Gastroesophageal sphincter (tissue), 4 donors: ENCODE measurements around the gene ATG14. TPM values are rescaled to one million over a fixed set of nuclear protein-coding genes. Genes with fewer than 3 reads are reported as not detected.
A peak's percentile ranks its signal among the peaks of the same experiment; 100 is the strongest.

Source experiments
- ATAC-seq: fragments of 150-250 bp; one replicate; pipeline ENCODE4 v1.9.1; 2016; ENCODE audit warnings: mild to moderate bottlenecking, moderate library complexity
- H3K27ac ChIP-seq, 4 donors: fragments of 200-600 bp; sonication (generic) in 3 of 4; 1 replicate in 3 of 4; 2 replicates in 1 of 4; pipeline ENCODE4 v1.5.1; 2016 to 2019
- H3K27me3 ChIP-seq: fragments of 200-600 bp; sonication (generic); one replicate; pipeline ENCODE4 v1.5.1; 2019
- H3K36me3 ChIP-seq, 2 donors: fragments of 200-600 bp; sonication (generic); one replicate each; pipeline ENCODE4 v1.5.1; 2019; ENCODE audit warnings: control low read depth in 1 of 2
- H3K4me1 ChIP-seq, 3 donors: fragments of 200-600 bp; sonication (generic); 1 replicate in 2 of 3; 2 replicates in 1 of 3; pipeline ENCODE4 v1.5.1; 2016 to 2019; ENCODE audit warnings: control low read depth in 2 of 3
- H3K4me3 ChIP-seq, 2 donors: fragments of 200-600 bp; sonication (generic); one replicate each; pipeline ENCODE4 v1.5.1; 2019; ENCODE audit warnings: mild to moderate bottlenecking in 1 of 2, moderate library complexity in 1 of 2
- H3K9me3 ChIP-seq, 3 donors: fragments of 200-600 bp; sonication (generic); one replicate each; pipeline ENCODE4 v1.5.1; 2017 to 2019; ENCODE audit warnings: control low read depth in 2 of 3
- EP300 ChIP-seq: sonication (generic); formaldehyde crosslinking; IDR thresholded peaks from one replicate; pipeline ENCODE4 v1.6.1; 2017; ENCODE audit warnings: antibody characterized with exemption, mild to moderate bottlenecking
- POLR2A ChIP-seq, 2 donors: fragments of 450-650 bp; IDR thresholded peaks; one replicate each; pipeline ENCODE4 v1.6.1; 2017; ENCODE audit warnings: antibody characterized with exemption in 2 of 2, mild to moderate bottlenecking in 2 of 2, moderate library complexity in 1 of 2
- POLR2AphosphoS5 ChIP-seq: sonication (generic); formaldehyde crosslinking; IDR thresholded peaks from one replicate; pipeline ENCODE4 v1.6.1; 2017; ENCODE audit warnings: antibody characterized with exemption
- WGBS, 2 donors: methylation state at CpG; one replicate each; pipeline ENCODE4 v1.1.5; 2018; ENCODE audit warnings: low coverage in 1 of 2; 5-methylcytosine and 5-hydroxymethylcytosine counted together
- total RNA-seq, 4 donors: library from RNA; depleted of rRNA; stranded (reverse); fragments of >200 nt; gene quantifications; one replicate each; pipeline ENCODE4 v1.1.0, GENCODE V29; 2016
- TF ChIP-seq, protein P1 (sequence below), 4 experiments: fragments of 200-600 bp in 2 of 4; fragments of 450-650 bp in 2 of 4; sonication (generic) in 1 of 4; IDR thresholded peaks; one replicate each; pipeline ENCODE4 v1.5.1; 2017 to 2019; ENCODE audit warnings: antibody characterized with exemption in 4 of 4, mild to moderate bottlenecking in 2 of 4, moderate library complexity in 2 of 4

The ATG14 gene
- total RNA-seq, 4 donors from 2014 or later: 16.4 to 29.9 (median 18.1) TPM

DNA sequence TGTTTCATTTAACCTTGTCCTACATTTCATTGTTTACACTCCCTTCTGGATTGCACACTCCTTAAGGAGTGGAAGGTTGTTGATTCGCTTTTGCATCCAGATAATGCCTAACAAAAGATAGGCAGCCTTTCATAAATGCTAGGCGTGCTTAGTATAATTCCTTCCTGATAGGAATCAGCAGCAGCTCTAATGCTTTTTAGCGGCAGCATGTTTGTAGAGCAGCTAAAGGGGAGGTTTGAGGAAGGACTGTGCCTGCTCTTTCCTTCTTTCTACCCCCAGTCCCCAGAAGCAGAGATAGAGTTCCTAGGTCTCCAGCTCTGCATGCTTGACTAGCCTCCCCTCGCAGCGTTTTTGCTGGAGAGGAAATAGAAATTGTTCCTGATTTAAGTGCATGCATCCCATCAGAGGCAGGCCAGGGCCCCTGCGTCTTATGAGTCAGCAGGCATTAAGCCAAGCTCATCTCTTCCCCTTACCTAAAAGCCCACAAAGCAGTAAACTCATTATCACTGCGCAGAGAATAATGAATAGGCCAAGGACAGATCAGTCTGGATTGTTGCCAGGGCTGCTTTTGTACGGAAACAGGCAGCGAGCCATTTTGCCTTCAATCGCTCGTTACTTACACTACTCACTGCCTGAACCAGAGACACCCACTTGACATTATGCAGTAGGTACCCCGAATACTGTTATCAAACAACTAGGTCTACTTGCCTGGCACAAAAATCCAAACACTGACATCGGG, 42.8 kb upstream of the ATG14 start:
- TF ChIP-seq POLR2AphosphoS5 (no peak), POLR2A (IDR thresholded peaks at IDR 0.05) (no peak), EP300 (no peak)
- TF ChIP-seq, protein P1, sequence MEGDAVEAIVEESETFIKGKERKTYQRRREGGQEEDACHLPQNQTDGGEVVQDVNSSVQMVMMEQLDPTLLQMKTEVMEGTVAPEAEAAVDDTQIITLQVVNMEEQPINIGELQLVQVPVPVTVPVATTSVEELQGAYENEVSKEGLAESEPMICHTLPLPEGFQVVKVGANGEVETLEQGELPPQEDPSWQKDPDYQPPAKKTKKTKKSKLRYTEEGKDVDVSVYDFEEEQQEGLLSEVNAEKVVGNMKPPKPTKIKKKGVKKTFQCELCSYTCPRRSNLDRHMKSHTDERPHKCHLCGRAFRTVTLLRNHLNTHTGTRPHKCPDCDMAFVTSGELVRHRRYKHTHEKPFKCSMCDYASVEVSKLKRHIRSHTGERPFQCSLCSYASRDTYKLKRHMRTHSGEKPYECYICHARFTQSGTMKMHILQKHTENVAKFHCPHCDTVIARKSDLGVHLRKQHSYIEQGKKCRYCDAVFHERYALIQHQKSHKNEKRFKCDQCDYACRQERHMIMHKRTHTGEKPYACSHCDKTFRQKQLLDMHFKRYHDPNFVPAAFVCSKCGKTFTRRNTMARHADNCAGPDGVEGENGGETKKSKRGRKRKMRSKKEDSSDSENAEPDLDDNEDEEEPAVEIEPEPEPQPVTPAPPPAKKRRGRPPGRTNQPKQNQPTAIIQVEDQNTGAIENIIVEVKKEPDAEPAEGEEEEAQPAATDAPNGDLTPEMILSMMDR (IDR thresholded peaks at IDR 0.05): no peak
- 13 to 24% methylated on average over 11 to 12 of the region's 13 CpGs for WGBS, 2 donors
- H3K27me3 ChIP-seq: no peaks in the 10 kb centered on the region
- H3K36me3 ChIP-seq: no peaks in the 10 kb centered on the region
- H3K9me3 ChIP-seq: no peaks in the 10 kb centered on the region
- ATAC-seq: peak; percentile 16
- H3K4me1 ChIP-seq: peaks cover 0 to 20% (median 10%) of the 10 kb centered on the region in 3 donors
- no peak overlapping the region for H3K4me3 ChIP-seq
- H3K27ac ChIP-seq: peak overlapping the region in 1 of 4 donors; percentile 4

DNA sequence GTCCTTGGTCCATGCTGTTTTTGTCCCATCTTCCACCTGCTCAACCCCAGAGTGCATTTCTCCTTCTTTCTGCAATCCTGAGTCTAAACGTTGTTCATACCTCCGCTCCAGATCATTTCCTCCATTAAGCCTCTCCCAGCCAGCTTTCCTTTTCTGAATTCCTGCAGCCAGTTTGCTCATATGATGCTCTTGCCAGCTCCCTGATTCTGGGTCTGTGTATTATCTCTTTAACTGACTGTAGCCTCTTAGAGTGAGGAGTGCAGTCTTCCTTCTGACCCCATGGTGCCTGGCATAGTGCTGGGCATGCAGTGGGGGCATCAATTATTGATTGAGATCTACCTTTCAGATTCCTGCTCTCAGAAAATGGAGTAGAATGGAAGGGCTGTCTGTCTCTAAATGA, 40.3 kb upstream of the ATG14 start:
- H3K27ac ChIP-seq: no peak overlapping the region
- no peaks in the 10 kb centered on the region for H3K36me3 ChIP-seq
- no peaks in the 10 kb centered on the region for H3K27me3 ChIP-seq
- H3K4me3 ChIP-seq: no peak overlapping the region
- 56 to 58% methylated on average over 2 of the region's 2 CpGs for WGBS, 2 donors
- no peak for ATAC-seq
- H3K4me1 ChIP-seq: peaks cover 0 to 33% (median 10%) of the 10 kb centered on the region in 3 donors
- TF ChIP-seq POLR2A (IDR thresholded peaks at IDR 0.05): no peak
- TF ChIP-seq POLR2AphosphoS5: no peak
- TF ChIP-seq, protein P1 (IDR thresholded peaks at IDR 0.05): no peak
- TF ChIP-seq EP300: no peak
- no peaks in the 10 kb centered on the region for H3K9me3 ChIP-seq

DNA sequence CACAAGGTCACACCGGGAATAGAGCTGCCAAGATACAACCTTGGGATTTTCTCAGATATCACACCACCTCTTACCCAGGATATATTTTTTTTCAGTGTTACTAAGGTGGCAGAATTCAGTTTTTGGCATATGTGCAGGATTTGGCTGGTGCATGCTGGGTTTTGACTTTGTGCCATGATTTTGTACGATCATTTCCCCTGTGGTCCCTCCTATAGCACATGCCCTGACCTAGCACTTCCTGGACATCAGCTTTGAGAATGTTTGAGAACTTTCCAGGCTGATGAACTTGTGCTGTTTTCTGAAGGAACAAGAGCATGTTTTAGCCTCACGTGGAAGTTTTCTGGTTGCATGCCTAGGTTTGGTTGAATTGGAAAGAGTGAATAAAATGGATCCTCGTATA, 39.8 kb upstream of the ATG14 start:
- Histone ChIP-seq H3K9me3 (no peaks in the 10 kb centered on the region), H3K4me3 (no peak overlapping the region), H3K27ac (no peak overlapping the region), H3K4me1 (peaks cover 0 to 39% (median 10%) of the 10 kb centered on the region in 3 donors), H3K27me3 (no peaks in the 10 kb centered on the region), H3K36me3 (no peaks in the 10 kb centered on the region)
- ATAC-seq: no peak
- TF ChIP-seq POLR2A (IDR thresholded peaks at IDR 0.05): no peak
- TF ChIP-seq, protein P1 (IDR thresholded peaks at IDR 0.05): no peak
- no peak for TF ChIP-seq POLR2AphosphoS5
- TF ChIP-seq EP300: no peak
- 36 to 41% methylated on average over 2 to 4 of the region's 4 CpGs for WGBS, 2 donors

DNA sequence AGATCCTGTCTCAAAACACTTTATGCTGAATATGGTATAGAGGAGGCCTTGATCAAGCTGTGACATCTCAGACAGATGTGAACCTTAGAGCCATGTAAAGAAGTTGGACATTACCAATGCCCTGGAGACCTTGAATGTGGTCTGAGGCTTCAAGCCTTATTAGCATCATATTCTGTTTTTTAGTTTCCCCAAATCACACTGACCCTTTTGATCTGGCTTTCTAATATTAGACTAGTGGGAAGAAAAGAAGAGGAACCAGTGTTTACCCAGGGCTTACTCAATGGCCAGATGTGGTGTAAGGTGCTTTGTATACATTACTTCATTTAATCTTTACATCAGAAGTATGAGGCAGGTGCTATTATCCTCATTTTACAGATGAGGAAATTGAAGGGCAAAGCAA, 39.4 kb upstream of the ATG14 start:
- H3K9me3 ChIP-seq: no peaks in the 10 kb centered on the region
- no peak for ATAC-seq
- no peak overlapping the region for H3K27ac ChIP-seq
- no peak overlapping the region for H3K4me3 ChIP-seq
- TF ChIP-seq, protein P1 (IDR thresholded peaks at IDR 0.05): no peak
- TF ChIP-seq EP300 (no peak), POLR2A (IDR thresholded peaks at IDR 0.05) (no peak), POLR2AphosphoS5 (no peak)
- peaks cover 0 to 43% (median 10%) of the 10 kb centered on the region in 3 donors for H3K4me1 ChIP-seq
- no peaks in the 10 kb centered on the region for H3K27me3 ChIP-seq
- H3K36me3 ChIP-seq: no peaks in the 10 kb centered on the region

DNA sequence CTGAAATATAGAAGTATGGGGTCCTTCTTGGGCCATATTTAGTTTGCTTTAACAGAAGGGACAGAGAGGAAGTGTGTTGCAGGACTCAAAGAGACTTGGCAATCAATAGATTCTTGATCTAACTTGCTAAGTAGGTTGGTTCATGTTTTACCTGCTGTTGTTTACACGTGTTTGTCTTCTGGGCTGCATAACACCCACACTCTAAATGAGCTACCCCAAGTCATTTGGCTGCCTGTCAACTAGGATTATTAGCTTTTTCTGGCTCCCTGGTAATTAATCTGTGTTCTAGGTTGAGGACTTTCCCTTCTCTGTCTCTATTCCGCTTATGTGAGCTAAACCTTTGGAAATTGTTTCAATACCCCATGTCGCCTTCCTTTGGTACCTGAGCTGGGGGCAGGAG, 38.9 kb upstream of the ATG14 start:
- H3K4me1 ChIP-seq: peaks cover 0 to 44% (median 10%) of the 10 kb centered on the region in 3 donors
- H3K27me3 ChIP-seq: no peaks in the 10 kb centered on the region
- ATAC-seq: no peak
- H3K9me3 ChIP-seq: no peaks in the 10 kb centered on the region
- H3K27ac ChIP-seq: no peak overlapping the region
- WGBS, 2 donors: 78 to 91% methylated on average over 1 to 3 of the region's 3 CpGs
- no peaks in the 10 kb centered on the region for H3K36me3 ChIP-seq
- H3K4me3 ChIP-seq: no peak overlapping the region
- TF ChIP-seq EP300 (no peak), POLR2AphosphoS5 (no peak), POLR2A (IDR thresholded peaks at IDR 0.05) (no peak)
- TF ChIP-seq, protein P1 (IDR thresholded peaks at IDR 0.05): no peak
